ENCODE data around the gene ICOSLG.
"Not testable (repeated sequence)": the region's sequence is repeated elsewhere in the genome, so short reads cannot be mapped to it uniquely, and the experiment has no call there.

The ICOSLG gene

DNA sequence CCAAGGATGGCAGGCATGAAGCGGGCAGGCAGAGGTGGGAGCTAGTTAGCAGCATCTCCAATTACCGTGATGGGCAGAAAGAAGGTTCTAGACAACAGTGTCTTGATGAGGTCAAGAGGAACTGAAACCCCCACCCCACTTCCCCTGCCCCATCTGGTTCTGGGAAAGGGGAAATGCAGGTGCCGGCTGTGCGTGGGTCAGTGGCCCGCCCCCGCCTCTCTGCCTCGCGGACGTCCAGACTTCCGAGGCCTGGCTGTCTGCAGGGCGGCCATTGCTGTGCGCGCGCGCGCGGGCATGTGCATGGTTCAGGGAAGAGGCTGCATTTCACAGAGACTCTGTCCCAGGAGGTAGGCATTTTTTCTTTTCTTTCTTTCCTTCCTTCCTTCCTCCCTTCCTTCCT lies 65.6 kb downstream of the ICOSLG start:
- DNase-seq, result not testable (repeated sequence)

Measured in activated gamma-delta T cell (primary cell).